DMS 273 treated with DMSO at 0.1 percent for 48 hours (cell line): ENCODE measurements around the gene CCR5AS.

Source experiments
- DNase-seq: peaks from one replicate; lab custom pipeline; 2025; lab: John Stamatoyannopoulos, UW

Gene CCR5AS

DNA sequence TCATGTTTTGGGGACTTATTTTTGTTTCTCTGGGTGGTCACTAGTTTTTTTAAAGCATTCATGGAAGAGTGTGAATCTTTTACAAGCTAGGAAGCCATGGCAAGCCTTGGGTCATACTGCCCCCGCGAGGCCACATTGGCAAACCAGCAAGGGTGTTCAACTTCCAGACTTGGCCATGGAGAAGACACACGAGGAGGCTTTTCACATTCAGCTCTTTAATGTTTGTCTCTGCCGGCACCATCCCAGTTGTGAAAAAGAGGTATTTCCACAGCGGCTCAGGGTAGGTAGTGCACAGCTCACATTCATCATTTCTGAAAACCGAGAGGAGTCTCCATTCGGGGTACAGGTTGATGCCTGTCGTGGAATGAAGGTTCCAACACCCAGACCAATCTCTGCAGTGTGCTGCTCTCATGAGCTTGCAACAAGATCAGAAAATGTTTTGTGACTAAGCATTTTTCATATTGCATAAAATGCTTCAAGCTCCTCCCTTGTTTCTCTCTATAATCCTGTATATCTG lies 28.4 kb downstream of the CCR5AS start:
- no peak for DNase-seq

DNA sequence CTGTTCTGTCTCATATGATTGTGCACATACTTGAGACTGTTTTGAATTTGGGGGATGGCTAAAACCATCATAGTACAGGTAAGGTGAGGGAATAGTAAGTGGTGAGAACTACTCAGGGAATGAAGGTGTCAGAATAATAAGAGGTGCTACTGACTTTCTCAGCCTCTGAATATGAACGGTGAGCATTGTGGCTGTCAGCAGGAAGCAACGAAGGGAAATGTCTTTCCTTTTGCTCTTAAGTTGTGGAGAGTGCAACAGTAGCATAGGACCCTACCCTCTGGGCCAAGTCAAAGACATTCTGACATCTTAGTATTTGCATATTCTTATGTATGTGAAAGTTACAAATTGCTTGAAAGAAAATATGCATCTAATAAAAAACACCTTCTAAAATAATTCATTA lies 31.1 kb downstream of the CCR5AS start:
- no peak for DNase-seq

DNA sequence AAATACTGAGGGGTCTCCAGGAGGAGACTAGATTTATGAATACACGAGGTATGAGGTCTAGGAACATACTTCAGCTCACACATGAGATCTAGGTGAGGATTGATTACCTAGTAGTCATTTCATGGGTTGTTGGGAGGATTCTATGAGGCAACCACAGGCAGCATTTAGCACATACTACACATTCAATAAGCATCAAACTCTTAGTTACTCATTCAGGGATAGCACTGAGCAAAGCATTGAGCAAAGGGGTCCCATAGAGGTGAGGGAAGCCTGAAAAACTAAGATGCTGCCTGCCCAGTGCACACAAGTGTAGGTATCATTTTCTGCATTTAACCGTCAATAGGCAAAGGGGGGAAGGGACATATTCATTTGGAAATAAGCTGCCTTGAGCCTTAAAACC lies 31.6 kb downstream of the CCR5AS start:
- DNase-seq, result no peak

DNA sequence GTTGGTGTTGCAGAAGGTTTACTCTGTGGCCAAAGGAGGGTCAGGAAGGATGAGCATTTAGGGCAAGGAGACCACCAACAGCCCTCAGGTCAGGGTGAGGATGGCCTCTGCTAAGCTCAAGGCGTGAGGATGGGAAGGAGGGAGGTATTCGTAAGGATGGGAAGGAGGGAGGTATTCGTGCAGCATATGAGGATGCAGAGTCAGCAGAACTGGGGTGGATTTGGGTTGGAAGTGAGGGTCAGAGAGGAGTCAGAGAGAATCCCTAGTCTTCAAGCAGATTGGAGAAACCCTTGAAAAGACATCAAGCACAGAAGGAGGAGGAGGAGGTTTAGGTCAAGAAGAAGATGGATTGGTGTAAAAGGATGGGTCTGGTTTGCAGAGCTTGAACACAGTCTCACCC lies 32.1 kb downstream of the CCR5AS start:
- DNase-seq, result no peak

DNA sequence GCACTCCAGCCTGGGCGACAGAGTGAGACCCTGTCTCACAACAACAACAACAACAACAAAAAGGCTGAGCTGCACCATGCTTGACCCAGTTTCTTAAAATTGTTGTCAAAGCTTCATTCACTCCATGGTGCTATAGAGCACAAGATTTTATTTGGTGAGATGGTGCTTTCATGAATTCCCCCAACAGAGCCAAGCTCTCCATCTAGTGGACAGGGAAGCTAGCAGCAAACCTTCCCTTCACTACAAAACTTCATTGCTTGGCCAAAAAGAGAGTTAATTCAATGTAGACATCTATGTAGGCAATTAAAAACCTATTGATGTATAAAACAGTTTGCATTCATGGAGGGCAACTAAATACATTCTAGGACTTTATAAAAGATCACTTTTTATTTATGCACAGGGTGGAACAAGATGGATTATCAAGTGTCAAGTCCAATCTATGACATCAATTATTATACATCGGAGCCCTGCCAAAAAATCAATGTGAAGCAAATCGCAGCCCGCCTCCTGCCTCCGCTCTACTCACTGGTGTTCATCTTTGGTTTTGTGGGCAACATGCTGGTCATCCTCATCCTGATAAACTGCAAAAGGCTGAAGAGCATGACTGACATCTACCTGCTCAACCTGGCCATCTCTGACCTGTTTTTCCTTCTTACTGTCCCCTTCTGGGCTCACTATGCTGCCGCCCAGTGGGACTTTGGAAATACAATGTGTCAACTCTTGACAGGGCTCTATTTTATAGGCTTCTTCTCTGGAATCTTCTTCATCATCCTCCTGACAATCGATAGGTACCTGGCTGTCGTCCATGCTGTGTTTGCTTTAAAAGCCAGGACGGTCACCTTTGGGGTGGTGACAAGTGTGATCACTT lies 34.1 kb downstream of the CCR5AS start:
- DNase-seq, result no peak

DNA sequence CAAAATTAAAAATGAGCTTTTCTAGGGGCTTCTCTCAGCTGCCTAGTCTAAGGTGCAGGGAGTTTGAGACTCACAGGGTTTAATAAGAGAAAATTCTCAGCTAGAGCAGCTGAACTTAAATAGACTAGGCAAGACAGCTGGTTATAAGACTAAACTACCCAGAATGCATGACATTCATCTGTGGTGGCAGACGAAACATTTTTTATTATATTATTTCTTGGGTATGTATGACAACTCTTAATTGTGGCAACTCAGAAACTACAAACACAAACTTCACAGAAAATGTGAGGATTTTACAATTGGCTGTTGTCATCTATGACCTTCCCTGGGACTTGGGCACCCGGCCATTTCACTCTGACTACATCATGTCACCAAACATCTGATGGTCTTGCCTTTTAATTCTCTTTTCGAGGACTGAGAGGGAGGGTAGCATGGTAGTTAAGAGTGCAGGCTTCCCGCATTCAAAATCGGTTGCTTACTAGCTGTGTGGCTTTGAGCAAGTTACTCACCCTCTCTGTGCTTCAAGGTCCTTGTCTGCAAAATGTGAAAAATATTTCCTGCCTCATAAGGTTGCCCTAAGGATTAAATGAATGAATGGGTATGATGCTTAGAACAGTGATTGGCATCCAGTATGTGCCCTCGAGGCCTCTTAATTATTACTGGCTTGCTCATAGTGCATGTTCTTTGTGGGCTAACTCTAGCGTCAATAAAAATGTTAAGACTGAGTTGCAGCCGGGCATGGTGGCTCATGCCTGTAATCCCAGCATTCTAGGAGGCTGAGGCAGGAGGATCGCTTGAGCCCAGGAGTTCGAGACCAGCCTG lies 35.1 kb downstream of the CCR5AS start:
- DNase-seq, result no peak

- no peak for DNase-seq
These were observed 35.9 kb downstream of the CCR5AS start, which contains the start of gene CCR5 for GRCh38 chr3:46370839-46371518. TSS of gene CCR5 (plus strand) at chr3:46370946. CDS start at chr3:46372903, 1,957 bp downstream.

- DNase-seq, result no peak
These were observed 37.2 kb downstream of the CCR5AS start for GRCh38 chr3:46369675-46370132.

- DNase-seq, result no peak
These were observed 37.7 kb downstream of the CCR5AS start for GRCh38 chr3:46369151-46369550.

GRCh38 chr3:46368569-46368968 lies 38.3 kb downstream of the CCR5AS start:
- DNase-seq, result no peak

GRCh38 chr3:46367811-46368210 lies 39.1 kb downstream of the CCR5AS start:
- no peak for DNase-seq

DNA sequence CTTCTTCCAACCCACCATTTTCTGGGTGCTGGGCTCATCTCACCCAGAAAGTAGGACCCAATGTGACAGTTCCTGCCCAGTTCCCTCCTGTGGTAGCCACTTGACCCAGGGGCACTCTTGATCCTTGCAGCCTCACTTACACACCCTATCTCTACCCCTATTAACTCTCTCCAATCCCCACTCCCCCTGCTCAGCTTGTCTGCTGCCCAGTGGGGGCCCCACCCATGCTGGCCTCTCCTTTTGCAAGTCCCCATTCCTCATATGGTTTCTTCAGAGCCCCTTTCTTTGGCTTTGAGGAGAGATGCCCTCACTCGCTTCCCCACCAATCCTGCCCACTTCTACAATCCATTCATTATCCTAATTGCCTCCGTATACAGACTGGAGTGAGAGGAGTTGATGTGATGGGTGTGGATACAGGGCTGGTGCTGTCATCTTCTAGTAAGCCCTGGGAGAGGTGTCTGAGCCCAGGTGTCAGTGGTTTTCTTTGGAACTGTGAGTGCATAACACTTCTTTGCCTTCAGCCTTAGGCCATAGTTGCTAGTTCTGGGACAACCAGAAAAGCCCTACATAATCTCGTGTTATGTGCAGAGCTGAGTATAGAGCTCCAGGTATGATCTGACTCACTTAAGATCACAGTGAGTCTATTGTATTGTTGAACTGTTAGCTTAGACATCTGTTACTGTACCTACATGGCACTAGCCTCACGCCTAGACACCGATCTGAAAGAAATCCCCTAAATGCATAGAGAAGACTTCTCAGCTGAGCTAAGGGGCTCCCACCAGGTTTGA lies 40.9 kb downstream of the CCR5AS start:
- DNase-seq, result no peak

- DNase-seq, result no peak
These were observed 41.8 kb downstream of the CCR5AS start for GRCh38 chr3:46365041-46365440.

- DNase-seq, result no peak
These were observed 45.2 kb downstream of the CCR5AS start for GRCh38 chr3:46361408-46362283.

DNA sequence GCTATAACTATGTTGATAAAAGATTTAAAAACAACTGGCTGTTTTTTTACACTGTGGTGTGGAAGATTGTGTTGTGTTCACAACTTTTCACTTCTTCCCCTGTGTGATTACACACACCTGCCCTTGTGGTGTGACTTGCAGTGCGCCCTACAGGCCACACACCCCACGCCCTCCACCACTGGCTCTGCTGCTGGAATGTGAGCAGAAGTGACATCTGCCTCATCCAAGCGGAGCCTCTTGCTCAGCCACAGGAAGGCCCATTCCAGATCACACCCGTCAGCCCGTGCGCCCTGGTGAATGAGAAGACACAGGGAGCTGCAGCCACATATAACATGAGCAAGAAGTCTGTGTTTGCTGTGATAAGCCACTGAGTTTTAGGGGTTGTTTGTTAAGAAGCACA lies 46.0 kb downstream of the CCR5AS start:
- DNase-seq, result no peak

GRCh38 chr3:46359733-46360493 lies 47.0 kb downstream of the CCR5AS start:
- DNase-seq, result no peak

DNA sequence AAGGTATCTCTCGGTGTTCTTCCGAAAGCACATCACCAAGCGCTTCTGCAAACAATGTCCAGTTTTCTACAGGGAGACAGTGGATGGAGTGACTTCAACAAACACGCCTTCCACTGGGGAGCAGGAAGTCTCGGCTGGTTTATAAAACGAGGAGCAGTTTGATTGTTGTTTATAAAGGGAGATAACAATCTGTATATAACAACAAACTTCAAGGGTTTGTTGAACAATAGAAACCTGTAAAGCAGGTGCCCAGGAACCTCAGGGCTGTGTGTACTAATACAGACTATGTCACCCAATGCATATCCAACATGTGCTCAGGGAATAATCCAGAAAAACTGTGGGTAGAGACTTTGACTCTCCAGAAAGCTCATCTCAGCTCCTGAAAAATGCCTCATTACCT lies 48.4 kb downstream of the CCR5AS start:
- no peak for DNase-seq

- no peak for DNase-seq
These were observed 50.0 kb downstream of the CCR5AS start for GRCh38 chr3:46356909-46357308.

DNA sequence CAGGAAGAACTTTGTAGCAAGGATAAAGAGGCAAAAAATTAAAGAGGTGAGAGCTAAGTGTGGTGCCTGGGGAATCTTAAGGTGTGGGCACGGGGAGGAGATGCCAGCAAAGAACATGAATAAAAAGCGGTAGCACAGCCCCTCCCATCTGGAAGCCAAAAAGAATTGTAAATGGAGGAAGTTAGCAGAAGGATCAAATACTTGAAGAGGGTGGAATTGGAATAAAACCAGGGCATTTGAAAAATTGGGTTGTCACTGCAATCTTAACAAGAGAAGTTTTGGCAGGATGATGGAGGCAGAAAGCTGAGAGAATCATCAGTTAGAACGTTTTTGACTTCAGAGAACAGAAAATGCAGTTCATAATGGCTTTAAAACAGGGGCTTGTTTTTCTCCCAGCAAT lies 50.6 kb downstream of the CCR5AS start:
- DNase-seq, result no peak

GRCh38 chr3:46354984-46355383 lies 51.9 kb downstream of the CCR5AS start:
- no peak for DNase-seq
